ENCODE measurements around the gene SRC. TPM values are rescaled to one million over a fixed set of nuclear protein-coding genes. Genes with fewer than 3 reads are reported as not detected.

Gene SRC
- polyA plus RNA-seq, 3 donors = 55.6 to 72.5 (median 67.2) TPM

GRCh38 chr20:37393196-37393862 lies 47.4 kb downstream of the SRC start:
- no peak for DNase-seq

GRCh38 chr20:37393863-37394542 lies 48.1 kb downstream of the SRC start:
- DNase-seq = no peak

DNA sequence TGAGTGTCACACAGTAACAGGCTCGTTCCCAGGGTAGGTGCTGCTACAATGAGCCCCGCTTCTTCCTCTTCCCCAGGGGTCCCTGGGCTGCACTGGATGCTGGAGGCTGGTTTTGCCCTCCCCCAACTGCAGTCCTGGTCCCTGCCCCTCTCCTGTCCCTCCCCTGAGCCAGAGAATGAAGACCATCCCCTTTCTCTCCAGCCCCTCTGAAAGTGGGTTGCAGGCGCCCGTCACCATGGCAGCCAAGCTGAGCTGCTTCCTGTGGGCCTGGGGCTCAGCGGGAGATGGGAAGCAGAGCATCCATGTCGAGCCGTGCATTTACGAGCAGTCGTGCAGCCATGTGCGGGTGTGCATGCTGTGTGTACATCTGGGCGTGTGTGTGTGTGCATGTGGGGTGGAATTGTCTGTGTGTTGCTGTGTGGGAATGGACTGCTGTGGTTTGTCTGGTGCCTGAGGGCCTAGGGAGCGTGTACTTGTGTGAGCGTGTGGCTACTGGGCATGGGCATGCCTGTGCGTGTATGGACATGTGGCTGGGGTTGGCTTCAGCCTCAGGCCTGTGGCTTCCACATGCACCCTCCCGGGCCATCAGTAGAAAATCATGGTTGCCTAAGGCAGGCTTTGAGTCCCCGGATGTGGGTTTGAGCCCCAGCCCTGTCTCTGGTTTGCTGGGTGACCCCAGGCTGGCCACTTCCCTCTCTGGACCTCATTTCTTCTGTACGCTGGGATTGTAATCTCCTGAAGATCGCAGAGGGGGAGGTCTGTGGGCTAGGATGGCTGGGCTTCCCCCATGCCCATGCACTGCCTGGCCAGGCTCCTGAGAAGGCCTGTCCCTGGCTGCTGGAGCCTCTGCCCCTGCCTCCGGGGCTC lies 48.8 kb downstream of the SRC start:
- DNase-seq = no peak

DNA sequence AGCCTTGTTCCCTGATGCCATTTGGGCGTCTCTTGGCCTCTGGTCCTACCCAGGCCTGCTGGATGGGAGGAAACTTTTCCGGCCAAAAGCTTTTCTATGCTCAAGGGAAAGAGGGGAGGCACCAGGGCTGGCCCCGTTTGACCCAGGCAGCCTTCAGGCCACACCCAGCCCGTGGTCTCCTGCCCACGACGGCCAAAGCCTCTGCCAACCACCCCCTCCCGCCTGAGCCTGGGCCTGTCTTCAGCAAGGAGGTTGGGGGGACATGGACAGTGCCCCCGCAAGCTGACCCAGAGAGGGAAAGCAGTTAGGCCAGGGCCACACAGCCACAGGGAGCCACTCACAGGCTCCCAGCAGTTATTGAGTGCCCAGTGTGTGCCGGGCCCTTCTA lies 49.5 kb downstream of the SRC start:
- no peak for DNase-seq

DNA sequence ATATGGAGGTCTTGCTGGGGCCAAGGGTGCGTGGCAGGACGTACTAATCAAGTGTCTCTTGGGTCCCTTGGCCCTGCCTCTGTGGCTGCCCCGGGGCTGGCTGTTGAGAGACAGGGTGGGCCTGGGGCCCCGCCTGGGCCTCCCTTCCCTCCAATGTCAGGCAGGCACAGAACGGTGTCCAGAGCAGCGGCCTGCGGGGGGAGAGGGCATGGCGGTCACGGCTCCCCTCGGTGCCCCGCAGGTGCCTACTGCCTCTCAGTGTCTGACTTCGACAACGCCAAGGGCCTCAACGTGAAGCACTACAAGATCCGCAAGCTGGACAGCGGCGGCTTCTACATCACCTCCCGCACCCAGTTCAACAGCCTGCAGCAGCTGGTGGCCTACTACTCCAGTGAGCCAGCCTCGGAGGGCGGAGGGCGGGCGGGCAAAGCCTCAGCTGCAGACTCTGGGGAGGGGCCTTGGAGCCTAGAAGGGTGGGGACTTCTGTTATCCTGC lies 50.0 kb downstream of the SRC start:
- DNase-seq = peak; percentile 81

- peak; percentile 88 for DNase-seq
Observed at GRCh38 chr20:37396416-37397075, 50.6 kb downstream of the SRC start.

GRCh38 chr20:37397076-37397953 lies 51.4 kb downstream of the SRC start:
- no peak for DNase-seq

GRCh38 chr20:37397954-37398749 lies 52.2 kb downstream of the SRC start:
- DNase-seq = no peak

DNA sequence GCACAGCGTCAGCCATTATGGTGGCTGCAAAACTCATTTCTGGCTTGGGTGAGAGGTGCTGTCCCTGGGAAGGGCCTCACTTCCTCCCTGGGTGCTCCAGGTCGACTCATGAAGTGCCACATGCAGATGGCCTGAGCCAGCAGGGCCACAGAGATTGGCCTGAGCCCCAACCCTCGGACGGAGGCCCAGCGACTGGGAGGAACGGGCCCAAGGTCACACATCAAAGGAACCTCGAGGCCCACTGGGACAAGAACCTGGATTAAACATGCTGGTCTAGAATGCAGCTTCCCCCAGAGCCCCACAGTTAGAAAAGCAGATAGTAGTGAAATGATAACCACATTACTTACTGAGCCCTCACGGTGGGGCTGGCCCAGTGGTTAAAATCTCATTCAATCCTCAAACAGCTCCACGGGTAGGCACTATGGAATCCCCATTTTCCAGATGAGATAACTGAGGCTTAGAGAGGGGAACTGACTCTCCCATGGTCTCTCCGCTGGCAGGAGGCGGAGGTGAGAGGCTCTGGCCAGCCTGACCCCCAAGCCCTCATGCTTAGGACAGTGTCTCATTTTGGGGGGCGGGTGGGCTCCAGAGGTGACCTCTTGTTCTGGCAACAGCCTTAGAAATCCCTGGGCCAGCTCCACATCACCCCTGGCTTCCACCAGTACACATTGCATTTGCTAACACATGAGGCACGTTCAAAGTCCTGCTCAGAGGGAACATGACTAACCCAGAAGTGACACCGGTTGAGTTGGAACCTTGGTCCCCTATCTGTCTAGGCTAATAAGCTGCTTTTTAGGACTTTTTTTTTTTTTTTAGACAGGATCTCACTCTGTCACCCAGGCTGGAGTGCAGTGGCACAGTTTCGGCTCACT lies 53.0 kb downstream of the SRC start:
- DNase-seq = no peak

GRCh38 chr20:37401282-37401929 lies 55.5 kb downstream of the SRC start:
- DNase-seq = no peak

DNA sequence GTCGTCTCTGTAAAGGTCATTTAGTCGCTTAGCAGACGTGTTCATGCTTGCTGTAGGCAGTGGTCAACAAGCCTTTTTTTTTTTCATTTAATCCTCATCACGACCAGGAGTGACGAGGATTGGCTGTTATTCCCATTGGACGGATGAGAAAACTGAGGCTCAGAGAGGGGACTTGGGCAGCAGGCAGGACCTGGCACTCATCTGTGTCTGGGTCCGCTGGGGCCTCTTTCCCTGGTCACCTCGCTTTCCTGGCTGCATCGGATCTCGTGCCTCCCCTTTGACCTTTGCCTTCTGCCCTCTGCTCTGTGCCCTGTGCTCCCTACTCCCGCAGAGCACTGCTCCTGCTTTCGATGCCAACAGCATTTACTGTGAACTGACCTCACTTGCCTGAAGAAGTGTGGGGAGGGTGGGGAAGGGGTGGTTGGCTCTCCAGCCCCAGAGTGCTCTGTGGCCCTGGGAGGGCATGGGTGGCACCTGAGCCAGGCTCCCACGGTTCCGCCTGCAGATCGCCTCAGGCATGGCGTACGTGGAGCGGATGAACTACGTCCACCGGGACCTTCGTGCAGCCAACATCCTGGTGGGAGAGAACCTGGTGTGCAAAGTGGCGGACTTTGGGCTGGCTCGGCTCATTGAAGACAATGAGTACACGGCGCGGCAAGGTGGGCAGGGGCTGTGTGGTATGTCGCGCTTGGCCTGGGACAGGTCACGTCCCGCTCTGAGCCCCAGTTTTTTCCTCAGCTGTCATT lies 56.2 kb downstream of the SRC start:
- DNase-seq = no peak

DNA sequence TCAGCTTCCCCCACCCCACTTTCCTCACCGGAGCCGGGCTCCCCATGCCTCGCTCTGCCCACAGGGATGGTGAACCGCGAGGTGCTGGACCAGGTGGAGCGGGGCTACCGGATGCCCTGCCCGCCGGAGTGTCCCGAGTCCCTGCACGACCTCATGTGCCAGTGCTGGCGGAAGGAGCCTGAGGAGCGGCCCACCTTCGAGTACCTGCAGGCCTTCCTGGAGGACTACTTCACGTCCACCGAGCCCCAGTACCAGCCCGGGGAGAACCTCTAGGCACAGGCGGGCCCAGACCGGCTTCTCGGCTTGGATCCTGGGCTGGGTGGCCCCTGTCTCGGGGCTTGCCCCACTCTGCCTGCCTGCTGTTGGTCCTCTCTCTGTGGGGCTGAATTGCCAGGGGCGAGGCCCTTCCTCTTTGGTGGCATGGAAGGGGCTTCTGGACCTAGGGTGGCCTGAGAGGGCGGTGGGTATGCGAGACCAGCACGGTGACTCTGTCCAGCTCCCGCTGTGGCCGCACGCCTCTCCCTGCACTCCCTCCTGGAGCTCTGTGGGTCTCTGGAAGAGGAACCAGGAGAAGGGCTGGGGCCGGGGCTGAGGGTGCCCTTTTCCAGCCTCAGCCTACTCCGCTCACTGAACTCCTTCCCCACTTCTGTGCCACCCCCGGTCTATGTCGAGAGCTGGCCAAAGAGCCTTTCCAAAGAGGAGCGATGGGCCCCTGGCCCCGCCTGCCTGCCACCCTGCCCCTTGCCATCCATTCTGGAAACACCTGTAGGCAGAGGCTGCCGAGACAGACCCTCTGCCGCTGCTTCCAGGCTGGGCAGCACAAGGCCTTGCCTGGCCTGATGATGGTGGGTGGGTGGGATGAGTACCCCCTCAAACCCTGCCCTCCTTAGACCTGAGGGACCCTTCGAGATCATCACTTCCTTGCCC lies 57.4 kb downstream of the SRC start:
- DNase-seq = no peak

DNA sequence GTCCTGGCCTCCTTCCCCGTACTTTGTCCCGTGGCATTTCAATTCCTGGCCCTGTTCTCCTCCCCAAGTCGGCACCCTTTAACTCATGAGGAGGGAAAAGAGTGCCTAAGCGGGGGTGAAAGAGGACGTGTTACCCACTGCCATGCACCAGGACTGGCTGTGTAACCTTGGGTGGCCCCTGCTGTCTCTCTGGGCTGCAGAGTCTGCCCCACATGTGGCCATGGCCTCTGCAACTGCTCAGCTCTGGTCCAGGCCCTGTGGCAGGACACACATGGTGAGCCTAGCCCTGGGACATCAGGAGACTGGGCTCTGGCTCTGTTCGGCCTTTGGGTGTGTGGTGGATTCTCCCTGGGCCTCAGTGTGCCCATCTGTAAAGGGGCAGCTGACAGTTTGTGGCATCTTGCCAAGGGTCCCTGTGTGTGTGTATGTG lies 58.5 kb downstream of the SRC start:
- no peak for DNase-seq

GRCh38 chr20:37405351-37405897 lies 59.5 kb downstream of the SRC start:
- DNase-seq = no peak

- no peak for DNase-seq
Observed at GRCh38 chr20:37406010-37406998, 60.4 kb downstream of the SRC start.
